H1 (cell line): ENCODE measurements around the gene TRIM9. TPM values are rescaled to one million over a fixed set of nuclear protein-coding genes. Genes with fewer than 3 reads are reported as not detected.

Experiments used
- CTCF ChIA-PET: fragments of 300-600 bp; sonication (Branson Sonifier 250); formaldehyde crosslinking; loops from one replicate; lab custom pipeline; 2021; ENCODE audit not compliant: partially characterized antibody; lab: Charles Lee
- POLR2A ChIA-PET: fragments of 300-600 bp; sonication (Branson Sonifier 250); formaldehyde crosslinking; loops from one replicate; lab custom pipeline; 2021; ENCODE audit warnings: inconsistent platforms; ENCODE audit not compliant: partially characterized antibody; lab: Charles Lee
- DNase-seq, 2 experiments: peaks; one replicate each; pipeline versions ENCODE4 v3.0.0 to v3.0.0-alpha.2; 2010 to 2022; ENCODE audit warnings: low spot score in 2 of 2, low read depth in 1 of 2, mixed read lengths in 1 of 2
- FAIRE-seq: peaks from 2 replicates; lab custom pipeline; 2011; peaks lifted over from hg19 to GRCh38; lab: Jason Lieb, UNC
- H2AFZ ChIP-seq: 2 replicates; pipeline ENCODE4 v1.8.1; 2012; ENCODE audit warnings: low read length, inconsistent platforms
- H2AK5ac ChIP-seq: 2 replicates; pipeline ENCODE4 v1.6.1; 2013; ENCODE audit warnings: low read depth, low read length
- H2BK120ac ChIP-seq: replicated peaks from 2 replicates; pipeline ENCODE3; 2013; ENCODE audit warnings: low read depth, low read length, inconsistent platforms
- H2BK12ac ChIP-seq: 2 replicates; pipeline ENCODE4 v1.6.1; 2013; ENCODE audit warnings: low read depth, low read length
- H2BK15ac ChIP-seq: 2 replicates; pipeline ENCODE4 v1.6.1; 2013; ENCODE audit warnings: low read length
- H2BK20ac ChIP-seq: 2 replicates; pipeline ENCODE4 v1.6.1; 2013; ENCODE audit warnings: low read length
- H2BK5ac ChIP-seq: 2 replicates; pipeline ENCODE4 v1.6.1; 2013; ENCODE audit warnings: low read depth, low read length
- H3K14ac ChIP-seq: 2 replicates; pipeline ENCODE4 v1.6.1; 2013; ENCODE audit warnings: inconsistent platforms; ENCODE audit not compliant: insufficient read length
- H3K18ac ChIP-seq: 2 replicates; pipeline ENCODE4 v1.6.1; 2013; ENCODE audit warnings: low read length; ENCODE audit errors: extremely low read depth
- H3K23ac ChIP-seq: 2 replicates; pipeline ENCODE4 v1.6.1; 2013; ENCODE audit warnings: inconsistent platforms; ENCODE audit not compliant: insufficient read length
- H3K23me2 ChIP-seq: 2 replicates; pipeline ENCODE4 v1.6.1; 2013; ENCODE audit warnings: low read depth, low read length
- H3K27ac ChIP-seq: 2 replicates; pipeline ENCODE4 v1.6.1; 2011; ENCODE audit warnings: low read depth, low read length, inconsistent platforms
- H3K27me3 ChIP-seq, 4 experiments: replicated peaks in 1 of 4; 1 replicate in 1 of 4; 2 replicates in 3 of 4; pipeline versions ENCODE4 v1.6.1 to v1.8.1; 2011 to 2013; ENCODE audit warnings: low read length in 3 of 4, mild to moderate bottlenecking in 3 of 4, inconsistent platforms in 2 of 4, mixed read lengths in 2 of 4, moderate library complexity in 1 of 4; ENCODE audit not compliant: control insufficient read depth in 3 of 4, insufficient read depth in 3 of 4; ENCODE audit errors: extremely low read depth in 1 of 4
- H3K36me3 ChIP-seq, 4 experiments: 2 replicates each; pipeline versions ENCODE4 v1.6.1 to v1.8.1; 2011 to 2013; ENCODE audit warnings: mild to moderate bottlenecking in 4 of 4, low read length in 3 of 4, moderate library complexity in 2 of 4, control low read depth in 1 of 4, inconsistent platforms in 1 of 4; ENCODE audit not compliant: insufficient read depth in 4 of 4, control insufficient read depth in 2 of 4
- H3K4ac ChIP-seq: replicated peaks from 2 replicates; pipeline ENCODE3; 2013; ENCODE audit warnings: low read length, low read depth, mixed read lengths, inconsistent platforms; ENCODE audit not compliant: insufficient read length
- H3K4me1 ChIP-seq, 4 experiments: replicated peaks in 1 of 4; 1 replicate in 1 of 4; 2 replicates in 3 of 4; pipeline versions ENCODE4 v1.6.1 to v1.8.1; 2011 to 2013; ENCODE audit warnings: low read length in 3 of 4, inconsistent platforms in 2 of 4, mixed read lengths in 1 of 4; ENCODE audit not compliant: insufficient read depth in 4 of 4, control insufficient read depth in 3 of 4
- H3K4me2 ChIP-seq, 2 experiments: 2 replicates each; pipeline versions ENCODE4 v1.6.1 to v1.8.1; 2011 to 2013; ENCODE audit warnings: low read depth in 2 of 2, low read length in 2 of 2, control low read depth in 1 of 2, inconsistent platforms in 1 of 2, mild to moderate bottlenecking in 1 of 2; ENCODE audit not compliant: insufficient read depth in 1 of 2
- H3K4me3 ChIP-seq, 4 experiments: fragments of 200-600, 300-600 bp in 1 of 4; sonication (generic), shearing (Covaris generic), sonication (Bioruptor Twin) in 1 of 4; 2 replicates each; pipeline versions ENCODE4 v1.5.1 to v1.8.1; 2011 to 2016; ENCODE audit warnings: low read length in 4 of 4, low read depth in 3 of 4, control low read depth in 2 of 4, inconsistent platforms in 2 of 4, mild to moderate bottlenecking in 2 of 4, mixed read lengths in 1 of 4, moderate library complexity in 1 of 4; ENCODE audit not compliant: insufficient read depth in 2 of 4; ENCODE audit errors: extremely low read depth in 1 of 4
- H3K56ac ChIP-seq: replicated peaks from 2 replicates; pipeline ENCODE3; 2013; ENCODE audit warnings: low read depth, mild to moderate bottlenecking, mixed read lengths, low read length, inconsistent platforms; ENCODE audit not compliant: insufficient read length
- H3K79me1 ChIP-seq: 2 replicates; pipeline ENCODE4 v1.6.1; 2013; ENCODE audit warnings: low read depth, low read length, control low read depth
- H3K79me2 ChIP-seq, 2 experiments: 2 replicates each; pipeline versions ENCODE4 v1.6.1 to v1.8.1; 2012 to 2013; ENCODE audit warnings: low read length in 2 of 2, mild to moderate bottlenecking in 2 of 2, inconsistent platforms in 1 of 2; ENCODE audit not compliant: insufficient read depth in 2 of 2, control insufficient read depth in 1 of 2
- H3K9ac ChIP-seq, 4 experiments: replicated peaks in 1 of 4; 1 replicate in 1 of 4; 2 replicates in 3 of 4; pipeline versions ENCODE4 v1.6.1 to v1.8.1; 2011 to 2013; ENCODE audit warnings: low read depth in 3 of 4, low read length in 3 of 4, control low read depth in 2 of 4, mild to moderate bottlenecking in 2 of 4, moderate library complexity in 2 of 4, inconsistent platforms in 1 of 4; ENCODE audit errors: extremely low read depth in 1 of 4
- H3K9me3 ChIP-seq, 2 experiments: 2 replicates each; pipeline versions ENCODE4 v1.6.1 to v1.8.1; 2012 to 2013; ENCODE audit warnings: mild to moderate bottlenecking in 2 of 2, moderate library complexity in 2 of 2, control low read depth in 1 of 2, inconsistent platforms in 1 of 2, low read depth in 1 of 2, low read length in 1 of 2, mixed read lengths in 1 of 2; ENCODE audit not compliant: insufficient read depth in 2 of 2
- H4K20me1 ChIP-seq, 2 experiments: replicated peaks in 1 of 2; 2 replicates each; pipeline versions ENCODE3 to v1.8.1; 2011 to 2013; ENCODE audit warnings: inconsistent platforms in 2 of 2, low read length in 2 of 2, mild to moderate bottlenecking in 1 of 2; ENCODE audit not compliant: insufficient read depth in 2 of 2, control insufficient read depth in 1 of 2
- H4K5ac ChIP-seq: 2 replicates; pipeline ENCODE4 v1.6.1; 2013; ENCODE audit warnings: low read length, low read depth, mixed read lengths, inconsistent platforms; ENCODE audit not compliant: insufficient read length
- H4K8ac ChIP-seq: 2 replicates; pipeline ENCODE4 v1.8.0; 2013; ENCODE audit warnings: mild to moderate bottlenecking, moderate library complexity, low read length, inconsistent platforms; ENCODE audit not compliant: insufficient read depth; ENCODE audit errors: extremely low read depth
- H4K91ac ChIP-seq: replicated peaks from 2 replicates; pipeline ENCODE3; 2013; ENCODE audit warnings: low read length, mixed read lengths, inconsistent platforms; ENCODE audit not compliant: insufficient read length
- ATF2 ChIP-seq: IDR thresholded peaks from 2 replicates; pipeline ENCODE4 v1.6.1; 2012; ENCODE audit warnings: low read length, inconsistent platforms
- CTCF ChIP-seq, 3 experiments: IDR thresholded peaks; 1 replicate in 2 of 3; 2 replicates in 1 of 3; pipeline versions ENCODE4 v1.5.1 to v1.6.1; 2011; ENCODE audit warnings: low read length in 3 of 3, mild to moderate bottlenecking in 3 of 3, inconsistent platforms in 2 of 3, low read depth in 1 of 3, moderate library complexity in 1 of 3; ENCODE audit not compliant: insufficient read depth in 1 of 3; ENCODE audit errors: control extremely low read depth in 1 of 3
- EZH2 ChIP-seq: fragments of 200-600 bp; sonication (generic); IDR thresholded peaks from 2 replicates; pipeline ENCODE4 v1.7.1; 2012; ENCODE audit warnings: low read depth, mild to moderate bottlenecking, moderate library complexity, low read length, inconsistent platforms; ENCODE audit not compliant: severe bottlenecking
- GABPA ChIP-seq: IDR thresholded peaks from 2 replicates; pipeline ENCODE4 v1.6.1; 2011; ENCODE audit warnings: mild to moderate bottlenecking, low read length, moderate library complexity, borderline replicate concordance; ENCODE audit not compliant: insufficient read depth
- POU5F1 ChIP-seq: IDR thresholded peaks from 2 replicates; pipeline ENCODE4 v1.6.1; 2011; ENCODE audit warnings: low read depth, mild to moderate bottlenecking, low read length, moderate library complexity
- RFX5 ChIP-seq: IDR thresholded peaks from 2 replicates; pipeline ENCODE4 v1.6.1; 2011; ENCODE audit warnings: low read depth, low read length, improper control_type of control experiment, borderline replicate concordance
- TAF1 ChIP-seq: IDR thresholded peaks from 2 replicates; pipeline ENCODE4 v1.6.1; 2011; ENCODE audit warnings: mild to moderate bottlenecking, low read depth, low read length
- TCF12 ChIP-seq: IDR thresholded peaks from 2 replicates; pipeline ENCODE4 v1.6.1; 2011; ENCODE audit warnings: low read depth, mild to moderate bottlenecking, low read length
- TEAD4 ChIP-seq: IDR thresholded peaks from 2 replicates; pipeline ENCODE4 v1.6.1; 2012; ENCODE audit warnings: low read depth, low read length, inconsistent platforms, mixed read lengths
- YY1 ChIP-seq: IDR thresholded peaks from 2 replicates; pipeline ENCODE4 v1.6.1; 2011; ENCODE audit warnings: low read depth, mild to moderate bottlenecking, low read length
- WGBS, 2 experiments: shearing (Covaris generic) in 1 of 2; methylation state at CpG; one replicate each; pipeline versions ENCODE4 v1.1.6 to v1.1.7; 2013 to 2015; ENCODE audit warnings: low lambda C conversion rate in 2 of 2, mixed read lengths in 2 of 2, inconsistent platforms in 1 of 2, low coverage in 1 of 2, missing lambda C conversion rate in 1 of 2; ENCODE audit not compliant: insufficient replicate concordance in 2 of 2, insufficient coverage in 1 of 2, insufficient read length in 1 of 2; ENCODE audit errors: extremely low coverage in 1 of 2, missing lambda C conversion rate in 1 of 2; 5-methylcytosine and 5-hydroxymethylcytosine counted together
- polyA plus RNA-seq, 7 experiments: library from polyadenylated mRNA; depleted of rRNA in 3 of 7; stranded (reverse) in 5 of 7; unstranded in 2 of 7; fragments of >200 nt in 5 of 7; fragments of 200-250 nt in 2 of 7; gene quantifications; 1 replicate in 5 of 7; 2 replicates in 1 of 7; 4 replicates in 1 of 7; pipeline versions ENCODE4 v1.2.1 to v1.2.3, GENCODE V29; 2011 to 2013; ENCODE audit warnings: missing spikeins in 2 of 7, mixed read lengths in 2 of 7
- total RNA-seq: library from RNA; stranded (reverse); fragmentation: NEBNext Ultra II Directional; extraction: Animal tissue kit (Norgen Biotek cat#: 25700); gene quantifications from 2 replicates; pipeline ENCODE4 v1.2.1, GENCODE V29; 2021

Gene TRIM9
- total and polyA plus RNA-seq, 2 of the 8 experiments (the other 6 are each of a cell fraction or from before 2014, with no cell fraction given): 2.7 to 5.4 TPM

- FAIRE-seq: no peak
- TF ChIP-seq CTCF (IDR thresholded peaks at IDR 0.05; ENCODE audit: control extremely low read depth in 1 of 3, insufficient read depth in 1 of 3, low read depth in 1 of 3, low read length in 3 of 3) (no peak), YY1 (no peak), TCF12 (no peak), TEAD4 (no peak), TAF1 (no peak), ATF2 (no peak), RFX5 (no peak), POU5F1 (no peak), GABPA (no peak), EZH2 (no peak)
These were observed 46.0 kb upstream of the TRIM9 start for GRCh38 chr14:51140856-51141255.

More at GRCh38 chr14:51140856-51141255, 46.0 kb upstream of the TRIM9 start:
- no peak overlapping the region for H2BK15ac ChIP-seq
- no peak overlapping the region for H4K5ac ChIP-seq
- H3K4me2 ChIP-seq: no peak overlapping the region
- 93% methylated on average over 4 of the region's 4 CpGs; no CpG with 5 or more reads in 1 of the 2 experiments for WGBS, 2 experiments
- peaks cover 0 to 5% of the 10 kb centered on the region in 2 experiments; a peak in 1 of 4 replicates for H3K9me3 ChIP-seq
- no peak overlapping the region for H2BK120ac ChIP-seq
- no peak overlapping the region for H4K91ac ChIP-seq
- H3K23me2 ChIP-seq: peaks cover 2% of the 10 kb centered on the region; the same call in 1 of the 2 replicates
- H2BK12ac ChIP-seq: no peak overlapping the region
- no peak overlapping the region for H3K56ac ChIP-seq
- H3K23ac ChIP-seq: no peak overlapping the region
- peaks cover 0 to 14% (median 11%) of the 10 kb centered on the region in 4 experiments; a peak in 4 of 7 replicates for H3K4me1 ChIP-seq
- no peak overlapping the region for H3K18ac ChIP-seq
- H3K36me3 ChIP-seq: no peaks in the 10 kb centered on the region
- ChIA-PET POLR2A (no interaction called here), CTCF (no interaction called here)
- no peak overlapping the region for H2BK5ac ChIP-seq
- H3K4ac ChIP-seq: no peak overlapping the region
- H2AFZ ChIP-seq: no peak overlapping the region
- no peaks in the 10 kb centered on the region for H3K79me2 ChIP-seq
- H3K27me3 ChIP-seq: no peaks in the 10 kb centered on the region
- no peak overlapping the region for H3K14ac ChIP-seq
- no peak overlapping the region for H2AK5ac ChIP-seq
- H2BK20ac ChIP-seq: no peak overlapping the region
- H3K79me1 ChIP-seq: no peaks in the 10 kb centered on the region
- DNase-seq: no peak
- no peak overlapping the region for H4K8ac ChIP-seq
- H4K20me1 ChIP-seq: no peaks in the 10 kb centered on the region
- H3K4me3 ChIP-seq: no peak overlapping the region
- H3K27ac ChIP-seq: no peak overlapping the region
- H3K9ac ChIP-seq: no peak overlapping the region
